Chondrocyte (in vitro differentiated cells): Measurements from ENCODE around the gene LY6G5B. TPM values are rescaled to one million over a fixed set of nuclear protein-coding genes. Genes with fewer than 3 reads are reported as not detected.

ENCODE experiments used
- DNase-seq: peaks from one replicate; pipeline ENCODE4 v3.0.0; 2021; ENCODE audit warnings: mixed read lengths, low spot score
- H3K27ac Mint-ChIP-seq: one replicate; pipeline ENCODE4 v1.8.0; 2021; ENCODE audit warnings: mild to moderate bottlenecking, moderate library complexity, mixed read lengths; ENCODE audit not compliant: unreplicated experiment
- H3K27me3 Mint-ChIP-seq: 2 replicates; pipeline ENCODE4 v1.8.0; 2021; ENCODE audit warnings: low read depth, mixed read lengths
- H3K36me3 Mint-ChIP-seq: 2 replicates; pipeline ENCODE4 v1.8.0; 2021; ENCODE audit warnings: low read depth, mixed read lengths
- H3K4me1 Mint-ChIP-seq: 2 replicates; pipeline ENCODE4 v1.8.0; 2021; ENCODE audit warnings: low read depth, mild to moderate bottlenecking, mixed read lengths
- H3K4me3 Mint-ChIP-seq: one replicate; pipeline ENCODE4 v1.8.0; 2021; ENCODE audit warnings: mild to moderate bottlenecking, moderate library complexity, mixed read lengths; ENCODE audit not compliant: unreplicated experiment
- H3K9me3 Mint-ChIP-seq: 2 replicates; pipeline ENCODE4 v1.8.0; 2021; ENCODE audit warnings: low read depth, mixed read lengths
- CTCF ChIP-seq: fragments of 200-600 bp; sonication (generic); IDR thresholded peaks from 2 replicates; pipeline ENCODE4 v1.5.0; 2021; ENCODE audit warnings: antibody characterized with exemption, mild to moderate bottlenecking, moderate library complexity
- total RNA-seq: library from RNA; stranded (reverse); gene quantifications from 3 replicates; pipeline ENCODE4 v1.2.1, GENCODE V29; 2021

Gene LY6G5B
- total RNA-seq, 1 donor from 2014 or later: 10.2 TPM

- Mint-ChIP-seq H3K4me3 (no peak within 1 kb of the TSS), H3K9me3 (no peaks in the 10 kb centered on the region), H3K27me3 (peaks cover 2% of the 10 kb centered on the region), H3K4me1 (no peaks in the 10 kb centered on the region), H3K27ac (no peak within 1 kb of the TSS), H3K36me3 (no peaks in the 10 kb centered on the region)
- no peak for TF ChIP-seq CTCF
- no peak for DNase-seq
Observed at GRCh38 chr6:31715022-31715958, 45.5 kb downstream of the LY6G5B start, which contains the start of gene LY6G6D. Gene LY6G6D, plus strand, starts transcription at chr6:31715348. Its CDS starts 8 bp downstream, at chr6:31715356.

- no peak for TF ChIP-seq CTCF
- Mint-ChIP-seq H3K36me3 (no peaks in the 10 kb centered on the region), H3K27ac (no peak overlapping the region), H3K4me1 (no peaks in the 10 kb centered on the region), H3K4me3 (no peak overlapping the region), H3K27me3 (peaks cover under 1% of the 10 kb centered on the region), H3K9me3 (no peaks in the 10 kb centered on the region)
- DNase-seq: no peak
Observed at GRCh38 chr6:31717499-31718222, 47.9 kb downstream of the LY6G5B start.

GRCh38 chr6:31718265-31718664 is 48.5 kb downstream of the LY6G5B start:
- no peak overlapping the region for H3K4me3 Mint-ChIP-seq

GRCh38 chr6:31719001-31719400 is 49.2 kb downstream of the LY6G5B start:
- Mint-ChIP-seq H3K9me3 (no peaks in the 10 kb centered on the region), H3K27ac (no peak overlapping the region), H3K36me3 (no peaks in the 10 kb centered on the region), H3K4me1 (no peaks in the 10 kb centered on the region), H3K27me3 (no peaks in the 10 kb centered on the region), H3K4me3 (no peak overlapping the region)
- TF ChIP-seq CTCF: no peak
- no peak for DNase-seq

More at GRCh38 chr6:31718265-31718664, 48.5 kb downstream of the LY6G5B start:
- TF ChIP-seq CTCF: no peak
- Mint-ChIP-seq H3K36me3 (no peaks in the 10 kb centered on the region), H3K9me3 (no peaks in the 10 kb centered on the region), H3K4me1 (no peaks in the 10 kb centered on the region), H3K27ac (no peak overlapping the region), H3K27me3 (no peaks in the 10 kb centered on the region)
- DNase-seq: no peak

- Mint-ChIP-seq H3K4me3 (no peak overlapping the region), H3K4me1 (no peaks in the 10 kb centered on the region), H3K27me3 (no peaks in the 10 kb centered on the region), H3K36me3 (peaks cover 2% of the 10 kb centered on the region), H3K27ac (no peak overlapping the region), H3K9me3 (no peaks in the 10 kb centered on the region)
- DNase-seq: no peak
- no peak for TF ChIP-seq CTCF
Observed at GRCh38 chr6:31720196-31720770, 50.5 kb downstream of the LY6G5B start.
